ENCODE measurements around the gene ARSG.

DNA sequence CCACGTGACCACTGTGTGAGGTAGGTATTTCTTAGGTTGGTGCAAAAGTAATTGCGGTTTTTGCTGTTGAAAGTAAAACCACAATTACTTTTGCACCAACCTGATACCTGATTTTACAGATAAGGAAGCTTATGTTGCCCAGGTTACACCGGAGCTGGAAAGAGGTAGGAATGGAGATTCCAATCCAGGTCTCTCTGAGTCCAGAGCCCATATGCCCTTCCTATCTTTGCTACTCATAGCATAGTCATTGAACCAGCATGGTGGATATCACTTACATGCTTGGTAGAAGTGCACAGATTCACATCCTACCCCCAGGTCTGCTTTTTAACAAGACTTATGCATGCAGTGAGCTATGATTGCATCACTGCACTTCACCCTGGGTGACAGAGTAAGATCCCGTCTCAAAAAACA lies 61.8 kb downstream of the ARSG start:
- TF ChIP-seq, protein P1, sequence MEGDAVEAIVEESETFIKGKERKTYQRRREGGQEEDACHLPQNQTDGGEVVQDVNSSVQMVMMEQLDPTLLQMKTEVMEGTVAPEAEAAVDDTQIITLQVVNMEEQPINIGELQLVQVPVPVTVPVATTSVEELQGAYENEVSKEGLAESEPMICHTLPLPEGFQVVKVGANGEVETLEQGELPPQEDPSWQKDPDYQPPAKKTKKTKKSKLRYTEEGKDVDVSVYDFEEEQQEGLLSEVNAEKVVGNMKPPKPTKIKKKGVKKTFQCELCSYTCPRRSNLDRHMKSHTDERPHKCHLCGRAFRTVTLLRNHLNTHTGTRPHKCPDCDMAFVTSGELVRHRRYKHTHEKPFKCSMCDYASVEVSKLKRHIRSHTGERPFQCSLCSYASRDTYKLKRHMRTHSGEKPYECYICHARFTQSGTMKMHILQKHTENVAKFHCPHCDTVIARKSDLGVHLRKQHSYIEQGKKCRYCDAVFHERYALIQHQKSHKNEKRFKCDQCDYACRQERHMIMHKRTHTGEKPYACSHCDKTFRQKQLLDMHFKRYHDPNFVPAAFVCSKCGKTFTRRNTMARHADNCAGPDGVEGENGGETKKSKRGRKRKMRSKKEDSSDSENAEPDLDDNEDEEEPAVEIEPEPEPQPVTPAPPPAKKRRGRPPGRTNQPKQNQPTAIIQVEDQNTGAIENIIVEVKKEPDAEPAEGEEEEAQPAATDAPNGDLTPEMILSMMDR (IDR thresholded peaks at IDR 0.05 in 2 of 3, conservative IDR thresholded peaks at IDR 0.05 in 1 of 3; ENCODE audit: insufficient read depth in 2 of 3, low read depth in 1 of 3, low read length in 3 of 3): no peak
- TF ChIP-seq, protein P2, sequence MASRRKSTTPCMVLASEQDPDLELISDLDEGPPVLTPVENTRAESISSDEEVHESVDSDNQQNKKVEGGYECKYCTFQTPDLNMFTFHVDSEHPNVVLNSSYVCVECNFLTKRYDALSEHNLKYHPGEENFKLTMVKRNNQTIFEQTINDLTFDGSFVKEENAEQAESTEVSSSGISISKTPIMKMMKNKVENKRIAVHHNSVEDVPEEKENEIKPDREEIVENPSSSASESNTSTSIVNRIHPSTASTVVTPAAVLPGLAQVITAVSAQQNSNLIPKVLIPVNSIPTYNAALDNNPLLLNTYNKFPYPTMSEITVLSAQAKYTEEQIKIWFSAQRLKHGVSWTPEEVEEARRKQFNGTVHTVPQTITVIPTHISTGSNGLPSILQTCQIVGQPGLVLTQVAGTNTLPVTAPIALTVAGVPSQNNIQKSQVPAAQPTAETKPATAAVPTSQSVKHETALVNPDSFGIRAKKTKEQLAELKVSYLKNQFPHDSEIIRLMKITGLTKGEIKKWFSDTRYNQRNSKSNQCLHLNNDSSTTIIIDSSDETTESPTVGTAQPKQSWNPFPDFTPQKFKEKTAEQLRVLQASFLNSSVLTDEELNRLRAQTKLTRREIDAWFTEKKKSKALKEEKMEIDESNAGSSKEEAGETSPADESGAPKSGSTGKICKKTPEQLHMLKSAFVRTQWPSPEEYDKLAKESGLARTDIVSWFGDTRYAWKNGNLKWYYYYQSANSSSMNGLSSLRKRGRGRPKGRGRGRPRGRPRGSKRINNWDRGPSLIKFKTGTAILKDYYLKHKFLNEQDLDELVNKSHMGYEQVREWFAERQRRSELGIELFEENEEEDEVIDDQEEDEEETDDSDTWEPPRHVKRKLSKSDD (conservative IDR thresholded peaks at IDR 0.05; ENCODE audit: low read length): no peak
- TF ChIP-seq SMC3 (conservative IDR thresholded peaks at IDR 0.05; ENCODE audit: insufficient read depth, low read depth, low read length): no peak
- no peak for TF ChIP-seq JUND (IDR thresholded peaks at IDR 0.05; ENCODE audit: borderline replicate concordance, low read depth, low read length)
- TF ChIP-seq JUND (tag; IDR thresholded peaks at IDR 0.05; ENCODE audit: borderline replicate concordance, low read depth, low read length): no peak
- TF ChIP-seq, protein P3, sequence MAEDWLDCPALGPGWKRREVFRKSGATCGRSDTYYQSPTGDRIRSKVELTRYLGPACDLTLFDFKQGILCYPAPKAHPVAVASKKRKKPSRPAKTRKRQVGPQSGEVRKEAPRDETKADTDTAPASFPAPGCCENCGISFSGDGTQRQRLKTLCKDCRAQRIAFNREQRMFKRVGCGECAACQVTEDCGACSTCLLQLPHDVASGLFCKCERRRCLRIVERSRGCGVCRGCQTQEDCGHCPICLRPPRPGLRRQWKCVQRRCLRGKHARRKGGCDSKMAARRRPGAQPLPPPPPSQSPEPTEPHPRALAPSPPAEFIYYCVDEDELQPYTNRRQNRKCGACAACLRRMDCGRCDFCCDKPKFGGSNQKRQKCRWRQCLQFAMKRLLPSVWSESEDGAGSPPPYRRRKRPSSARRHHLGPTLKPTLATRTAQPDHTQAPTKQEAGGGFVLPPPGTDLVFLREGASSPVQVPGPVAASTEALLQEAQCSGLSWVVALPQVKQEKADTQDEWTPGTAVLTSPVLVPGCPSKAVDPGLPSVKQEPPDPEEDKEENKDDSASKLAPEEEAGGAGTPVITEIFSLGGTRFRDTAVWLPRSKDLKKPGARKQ (CRISPR knock-in tag; IDR thresholded peaks at IDR 0.05): no peak
- TF ChIP-seq MXI1 (IDR thresholded peaks at IDR 0.05; ENCODE audit: low read depth, low read length): no peak
- TF ChIP-seq PHF8 (IDR thresholded peaks at IDR 0.05; ENCODE audit: borderline replicate concordance, low read length): no peak
- no peak for TF ChIP-seq SMAD3 (CRISPR knock-in tag; conservative IDR thresholded peaks at IDR 0.05)
- TF ChIP-seq, protein P4, sequence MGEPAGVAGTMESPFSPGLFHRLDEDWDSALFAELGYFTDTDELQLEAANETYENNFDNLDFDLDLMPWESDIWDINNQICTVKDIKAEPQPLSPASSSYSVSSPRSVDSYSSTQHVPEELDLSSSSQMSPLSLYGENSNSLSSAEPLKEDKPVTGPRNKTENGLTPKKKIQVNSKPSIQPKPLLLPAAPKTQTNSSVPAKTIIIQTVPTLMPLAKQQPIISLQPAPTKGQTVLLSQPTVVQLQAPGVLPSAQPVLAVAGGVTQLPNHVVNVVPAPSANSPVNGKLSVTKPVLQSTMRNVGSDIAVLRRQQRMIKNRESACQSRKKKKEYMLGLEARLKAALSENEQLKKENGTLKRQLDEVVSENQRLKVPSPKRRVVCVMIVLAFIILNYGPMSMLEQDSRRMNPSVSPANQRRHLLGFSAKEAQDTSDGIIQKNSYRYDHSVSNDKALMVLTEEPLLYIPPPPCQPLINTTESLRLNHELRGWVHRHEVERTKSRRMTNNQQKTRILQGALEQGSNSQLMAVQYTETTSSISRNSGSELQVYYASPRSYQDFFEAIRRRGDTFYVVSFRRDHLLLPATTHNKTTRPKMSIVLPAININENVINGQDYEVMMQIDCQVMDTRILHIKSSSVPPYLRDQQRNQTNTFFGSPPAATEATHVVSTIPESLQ (CRISPR knock-in tag; IDR thresholded peaks at IDR 0.05): no peak
- no peak for TF ChIP-seq ZNF143 (CRISPR knock-in tag; IDR thresholded peaks at IDR 0.05)
- TF ChIP-seq ZNF239 (CRISPR knock-in tag; IDR thresholded peaks at IDR 0.05): no peak
- TF ChIP-seq HNRNPK (IDR thresholded peaks at IDR 0.05; ENCODE audit: low read depth, low read length, poor library complexity, severe bottlenecking): no peak
